Measurements from ENCODE around the gene MTM1.

MTM1 gene

DNA sequence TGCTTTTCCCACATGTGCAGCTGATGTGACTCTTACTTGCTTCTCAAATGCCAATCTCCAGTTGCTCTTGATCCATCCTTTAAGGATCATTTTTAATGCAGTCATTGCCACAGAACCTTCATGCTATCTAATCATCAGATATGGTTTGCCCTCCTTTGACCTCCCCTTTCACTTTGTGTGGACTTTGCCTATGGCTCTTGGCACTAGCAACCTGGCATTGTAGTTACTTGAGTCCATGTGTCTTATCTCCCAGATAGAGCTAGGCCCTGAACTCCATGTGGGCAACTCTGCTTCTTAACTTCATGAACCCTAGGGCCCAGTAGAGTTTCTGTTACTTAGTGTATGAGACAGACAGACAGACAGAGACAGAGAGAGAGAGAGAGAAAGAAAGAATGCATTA, 41.6 kb downstream of the MTM1 start:
- Histone ChIP-seq H3K27me3 (ENCODE audit: low read length) (no peaks in the 10 kb centered on the region), H3K9me2 (replicated peaks; ENCODE audit: insufficient read depth, low read length) (no peaks in the 10 kb centered on the region), H3K27ac (ENCODE audit: low read depth, low read length) (no peak overlapping the region), H3K9ac (ENCODE audit: low read length) (no peak overlapping the region), H3K79me2 (ENCODE audit: insufficient read depth, low read length) (no peaks in the 10 kb centered on the region), H3K4me2 (ENCODE audit: low read depth, low read length, poor library complexity, severe bottlenecking) (no peak overlapping the region), H3K36me3 (ENCODE audit: low read length) (no peaks in the 10 kb centered on the region), H3F3A (ENCODE audit: insufficient read depth) (no peaks in the 10 kb centered on the region), H4K20me1 (ENCODE audit: low read depth, low read length) (no peaks in the 10 kb centered on the region), H2AFZ (ENCODE audit: low read depth, low read length, severe bottlenecking) (no peak overlapping the region), H3K9me3 (ENCODE audit: insufficient read depth, low read length) (no peaks in the 10 kb centered on the region), H3K4me3 (ENCODE audit: insufficient read depth, low read length, poor library complexity, severe bottlenecking) (no peak overlapping the region)
- TF ChIP-seq EZH2phosphoT487 (conservative IDR thresholded peaks at IDR 0.05; ENCODE audit: low read length): no peak
- TF ChIP-seq, protein P1, sequence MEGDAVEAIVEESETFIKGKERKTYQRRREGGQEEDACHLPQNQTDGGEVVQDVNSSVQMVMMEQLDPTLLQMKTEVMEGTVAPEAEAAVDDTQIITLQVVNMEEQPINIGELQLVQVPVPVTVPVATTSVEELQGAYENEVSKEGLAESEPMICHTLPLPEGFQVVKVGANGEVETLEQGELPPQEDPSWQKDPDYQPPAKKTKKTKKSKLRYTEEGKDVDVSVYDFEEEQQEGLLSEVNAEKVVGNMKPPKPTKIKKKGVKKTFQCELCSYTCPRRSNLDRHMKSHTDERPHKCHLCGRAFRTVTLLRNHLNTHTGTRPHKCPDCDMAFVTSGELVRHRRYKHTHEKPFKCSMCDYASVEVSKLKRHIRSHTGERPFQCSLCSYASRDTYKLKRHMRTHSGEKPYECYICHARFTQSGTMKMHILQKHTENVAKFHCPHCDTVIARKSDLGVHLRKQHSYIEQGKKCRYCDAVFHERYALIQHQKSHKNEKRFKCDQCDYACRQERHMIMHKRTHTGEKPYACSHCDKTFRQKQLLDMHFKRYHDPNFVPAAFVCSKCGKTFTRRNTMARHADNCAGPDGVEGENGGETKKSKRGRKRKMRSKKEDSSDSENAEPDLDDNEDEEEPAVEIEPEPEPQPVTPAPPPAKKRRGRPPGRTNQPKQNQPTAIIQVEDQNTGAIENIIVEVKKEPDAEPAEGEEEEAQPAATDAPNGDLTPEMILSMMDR (IDR thresholded peaks at IDR 0.05; ENCODE audit: insufficient read depth, low read length, poor library complexity, severe bottlenecking): no peak

DNA sequence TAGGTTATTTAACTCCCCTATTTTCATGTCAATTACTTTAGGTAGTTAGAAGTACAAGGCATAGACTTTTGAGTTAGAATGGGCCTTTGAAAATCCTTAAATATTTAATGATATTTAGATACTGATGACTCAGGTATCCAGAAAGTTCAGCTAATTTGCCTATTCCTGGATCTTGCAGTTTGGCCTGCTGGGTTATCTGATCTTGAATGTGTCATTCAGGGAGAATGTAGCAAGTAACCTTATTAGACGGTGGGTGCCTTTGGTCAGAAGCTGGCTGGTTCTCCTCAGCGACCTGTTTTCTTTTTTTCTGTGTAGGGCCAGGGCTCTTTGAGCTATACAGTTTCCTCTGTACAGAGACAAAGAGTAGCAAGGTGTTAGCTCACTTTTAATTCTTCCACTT, 42.0 kb downstream of the MTM1 start:
- no peaks in the 10 kb centered on the region for H4K20me1 ChIP-seq (ENCODE audit: low read depth, low read length)

GRCh38 chrX:150615356-150615755, 46.9 kb downstream of the MTM1 start:
- no peak overlapping the region for H3K4me2 ChIP-seq (ENCODE audit: low read depth, low read length, poor library complexity, severe bottlenecking)
- H3K9me2 ChIP-seq (replicated peaks; ENCODE audit: insufficient read depth, low read length): no peaks in the 10 kb centered on the region
- no peak overlapping the region for H2AFZ ChIP-seq (ENCODE audit: low read depth, low read length, severe bottlenecking)
- no peak overlapping the region for H3K9ac ChIP-seq (ENCODE audit: low read length)
- no peaks in the 10 kb centered on the region for H3K27me3 ChIP-seq (ENCODE audit: low read length)
- no peak for TF ChIP-seq EZH2phosphoT487 (conservative IDR thresholded peaks at IDR 0.05; ENCODE audit: low read length)
- TF ChIP-seq, protein P1 (IDR thresholded peaks at IDR 0.05; ENCODE audit: insufficient read depth, low read length, poor library complexity, severe bottlenecking): no peak
- H4K20me1 ChIP-seq (ENCODE audit: low read depth, low read length): no peaks in the 10 kb centered on the region
- H3K27ac ChIP-seq (ENCODE audit: low read depth, low read length): no peak overlapping the region
- no peaks in the 10 kb centered on the region for H3F3A ChIP-seq (ENCODE audit: insufficient read depth)
- H3K79me2 ChIP-seq (ENCODE audit: insufficient read depth, low read length): no peaks in the 10 kb centered on the region
- H3K9me3 ChIP-seq (ENCODE audit: insufficient read depth, low read length): no peaks in the 10 kb centered on the region
- H3K36me3 ChIP-seq (ENCODE audit: low read length): no peaks in the 10 kb centered on the region
- H3K4me3 ChIP-seq (ENCODE audit: insufficient read depth, low read length, poor library complexity, severe bottlenecking): no peak overlapping the region

More for the DNA sequence above, 42.0 kb downstream of the MTM1 start:
- Histone ChIP-seq H2AFZ (ENCODE audit: low read depth, low read length, severe bottlenecking) (no peak overlapping the region), H3K36me3 (ENCODE audit: low read length) (no peaks in the 10 kb centered on the region), H3F3A (ENCODE audit: insufficient read depth) (no peaks in the 10 kb centered on the region), H3K27ac (ENCODE audit: low read depth, low read length) (no peak overlapping the region), H3K79me2 (ENCODE audit: insufficient read depth, low read length) (no peaks in the 10 kb centered on the region), H3K9me3 (ENCODE audit: insufficient read depth, low read length) (no peaks in the 10 kb centered on the region), H3K4me3 (ENCODE audit: insufficient read depth, low read length, poor library complexity, severe bottlenecking) (no peak overlapping the region), H3K9me2 (replicated peaks; ENCODE audit: insufficient read depth, low read length) (no peaks in the 10 kb centered on the region), H3K4me2 (ENCODE audit: low read depth, low read length, poor library complexity, severe bottlenecking) (no peak overlapping the region), H3K9ac (ENCODE audit: low read length) (no peak overlapping the region), H3K27me3 (ENCODE audit: low read length) (no peaks in the 10 kb centered on the region)
- TF ChIP-seq EZH2phosphoT487 (conservative IDR thresholded peaks at IDR 0.05; ENCODE audit: low read length): no peak
- TF ChIP-seq, protein P1 (IDR thresholded peaks at IDR 0.05; ENCODE audit: insufficient read depth, low read length, poor library complexity, severe bottlenecking): no peak

All from SU-DHL-6 (cell line).